CD4-positive, alpha-beta T cell treated with Interleukin-2 at 100 ng/mL for 4 hours (primary cell): ENCODE measurements around the gene KIAA1614.
"Not testable (repeated sequence)": the region's sequence is repeated elsewhere in the genome, so short reads cannot be mapped to it uniquely, and the experiment has no call there.

Experiments used
- DNase-seq: peaks from one replicate; pipeline ENCODE4 v3.0.0-alpha.2; 2020; ENCODE audit warnings: low spot score

KIAA1614 gene

GRCh38 chr1:180946056-180946455, 33.4 kb downstream of the KIAA1614 start:
- DNase-seq: no peak

- DNase-seq: no peak
These were observed 34.1 kb downstream of the KIAA1614 start for GRCh38 chr1:180946541-180947498.

GRCh38 chr1:180947499-180947885, 34.8 kb downstream of the KIAA1614 start:
- DNase-seq: no peak

- DNase-seq: no peak
These were observed 35.4 kb downstream of the KIAA1614 start for GRCh38 chr1:180947901-180948640.

- DNase-seq: no peak
These were observed 36.2 kb downstream of the KIAA1614 start for GRCh38 chr1:180948641-180949615.

- DNase-seq: no peak
These were observed 36.9 kb downstream of the KIAA1614 start for GRCh38 chr1:180949616-180950000.

GRCh38 chr1:180950321-180950720, 37.6 kb downstream of the KIAA1614 start:
- no peak for DNase-seq

GRCh38 chr1:180951186-180951745, 38.6 kb downstream of the KIAA1614 start:
- no peak for DNase-seq

- DNase-seq: no peak
These were observed 39.3 kb downstream of the KIAA1614 start for GRCh38 chr1:180951836-180952656.

- no peak for DNase-seq
These were observed 39.9 kb downstream of the KIAA1614 start for GRCh38 chr1:180952657-180953013.

- DNase-seq: no peak
These were observed 40.8 kb downstream of the KIAA1614 start for GRCh38 chr1:180953291-180954004.

- DNase-seq: peak; percentile 60
These were observed 41.5 kb downstream of the KIAA1614 start for GRCh38 chr1:180954005-180954800.

GRCh38 chr1:180954801-180955165, 42.1 kb downstream of the KIAA1614 start:
- DNase-seq: no peak

GRCh38 chr1:180956028-180956640, 43.4 kb downstream of the KIAA1614 start:
- no peak for DNase-seq

GRCh38 chr1:180959620-180960019, 46.9 kb downstream of the KIAA1614 start:
- DNase-seq: not testable (repeated sequence)

GRCh38 chr1:180961622-180962021, 48.9 kb downstream of the KIAA1614 start:
- DNase-seq: no peak

GRCh38 chr1:180962178-180962577, 49.5 kb downstream of the KIAA1614 start:
- no peak for DNase-seq

- DNase-seq: no peak
These were observed 51.4 kb downstream of the KIAA1614 start for GRCh38 chr1:180964056-180964455.

GRCh38 chr1:180964595-180964994, 51.9 kb downstream of the KIAA1614 start:
- no peak for DNase-seq
